Ishikawa (cell line): ENCODE data around the gene BAMBI.

Source experiments
- CEBPB ChIP-seq: IDR thresholded peaks from 2 replicates; pipeline ENCODE4 v1.6.1; 2012
- CREB1 ChIP-seq: IDR thresholded peaks from 2 replicates; pipeline ENCODE4 v1.6.1; 2012; ENCODE audit warnings: low read depth
- EGR1 ChIP-seq: IDR thresholded peaks from 2 replicates; pipeline ENCODE4 v1.6.1; 2012
- EP300 ChIP-seq: IDR thresholded peaks from 2 replicates; pipeline ENCODE4 v1.6.1; 2012; ENCODE audit warnings: borderline replicate concordance
- FOXM1 ChIP-seq: IDR thresholded peaks from 2 replicates; pipeline ENCODE4 v1.6.1; 2012; ENCODE audit warnings: low read depth, borderline replicate concordance
- MAX ChIP-seq: IDR thresholded peaks from 2 replicates; pipeline ENCODE4 v1.6.1; 2012
- NFIC ChIP-seq: IDR thresholded peaks from 2 replicates; pipeline ENCODE4 v1.6.1; 2012
- RAD21 ChIP-seq: IDR thresholded peaks from 2 replicates; pipeline ENCODE4 v1.6.1; 2012; ENCODE audit warnings: low read depth
- REST ChIP-seq: IDR thresholded peaks from 2 replicates; pipeline ENCODE4 v1.6.1; 2012; ENCODE audit warnings: low read depth, mild to moderate bottlenecking
- TAF1 ChIP-seq: IDR thresholded peaks from 2 replicates; pipeline ENCODE4 v1.6.1; 2012; ENCODE audit warnings: low read depth, mild to moderate bottlenecking
- TCF12 ChIP-seq: IDR thresholded peaks from 2 replicates; pipeline ENCODE4 v1.6.1; 2012; ENCODE audit warnings: low read depth
- TEAD4 ChIP-seq: IDR thresholded peaks from 2 replicates; pipeline ENCODE4 v1.6.1; 2012
- USF1 ChIP-seq: IDR thresholded peaks from 2 replicates; pipeline ENCODE4 v1.6.1; 2012
- YY1 ChIP-seq: IDR thresholded peaks from 2 replicates; pipeline ENCODE4 v1.6.1; 2012; ENCODE audit warnings: low read depth
- ZBTB7A ChIP-seq: IDR thresholded peaks from 2 replicates; pipeline ENCODE4 v1.6.1; 2012; ENCODE audit warnings: low read depth

BAMBI gene

GRCh38 chr10:28679581-28680357, 2.4 kb downstream of the BAMBI start:
- TF ChIP-seq USF1 (no peak), FOXM1 (no peak)

- TF ChIP-seq TAF1 (no peak), EGR1 (no peak), USF1 (no peak), RAD21 (no peak), FOXM1 (no peak), CEBPB (no peak), YY1 (no peak), EP300 (no peak), MAX (no peak), TEAD4 (no peak)
Measured at GRCh38 chr10:28680358-28680752, 3.0 kb downstream of the BAMBI start.

- TF ChIP-seq CEBPB (no peak), YY1 (no peak), CREB1 (no peak), RAD21 (no peak), NFIC (no peak), ZBTB7A (no peak), TCF12 (no peak), TEAD4 (no peak)
Measured at GRCh38 chr10:28681291-28681763, 4.0 kb downstream of the BAMBI start.

GRCh38 chr10:28681928-28682750, 4.8 kb downstream of the BAMBI start:
- TF ChIP-seq ZBTB7A (no peak), EP300 (no peak), CEBPB (no peak), CREB1 (no peak)

GRCh38 chr10:28684157-28684985, 7.0 kb downstream of the BAMBI start:
- TF ChIP-seq TCF12 (no peak), EP300 (no peak), FOXM1 (no peak), ZBTB7A (no peak), TEAD4 (no peak), EGR1 (no peak), YY1 (no peak), TAF1 (no peak)

GRCh38 chr10:28684986-28685580, 7.8 kb downstream of the BAMBI start:
- TF ChIP-seq FOXM1 (no peak), ZBTB7A (no peak), USF1 (no peak), YY1 (no peak), EGR1 (no peak)

GRCh38 chr10:28685717-28686116, 8.4 kb downstream of the BAMBI start:
- TF ChIP-seq RAD21 (no peak), TEAD4 (no peak), EP300 (no peak), ZBTB7A (no peak), CREB1 (no peak), TCF12 (no peak), EGR1 (no peak), CEBPB (no peak), TAF1 (no peak), FOXM1 (no peak), MAX (no peak), REST (no peak), YY1 (no peak), NFIC (no peak), USF1 (no peak)
